GM18861 (cell line): Measurements from ENCODE around the gene FSCN2.

Experiments used
- ATAC-seq: cut with Tn5 transposase; IDR thresholded peaks from one replicate; pipeline ENCODE4 v1.9.1; 2021; ENCODE audit not compliant: unreplicated experiment

The FSCN2 gene

DNA sequence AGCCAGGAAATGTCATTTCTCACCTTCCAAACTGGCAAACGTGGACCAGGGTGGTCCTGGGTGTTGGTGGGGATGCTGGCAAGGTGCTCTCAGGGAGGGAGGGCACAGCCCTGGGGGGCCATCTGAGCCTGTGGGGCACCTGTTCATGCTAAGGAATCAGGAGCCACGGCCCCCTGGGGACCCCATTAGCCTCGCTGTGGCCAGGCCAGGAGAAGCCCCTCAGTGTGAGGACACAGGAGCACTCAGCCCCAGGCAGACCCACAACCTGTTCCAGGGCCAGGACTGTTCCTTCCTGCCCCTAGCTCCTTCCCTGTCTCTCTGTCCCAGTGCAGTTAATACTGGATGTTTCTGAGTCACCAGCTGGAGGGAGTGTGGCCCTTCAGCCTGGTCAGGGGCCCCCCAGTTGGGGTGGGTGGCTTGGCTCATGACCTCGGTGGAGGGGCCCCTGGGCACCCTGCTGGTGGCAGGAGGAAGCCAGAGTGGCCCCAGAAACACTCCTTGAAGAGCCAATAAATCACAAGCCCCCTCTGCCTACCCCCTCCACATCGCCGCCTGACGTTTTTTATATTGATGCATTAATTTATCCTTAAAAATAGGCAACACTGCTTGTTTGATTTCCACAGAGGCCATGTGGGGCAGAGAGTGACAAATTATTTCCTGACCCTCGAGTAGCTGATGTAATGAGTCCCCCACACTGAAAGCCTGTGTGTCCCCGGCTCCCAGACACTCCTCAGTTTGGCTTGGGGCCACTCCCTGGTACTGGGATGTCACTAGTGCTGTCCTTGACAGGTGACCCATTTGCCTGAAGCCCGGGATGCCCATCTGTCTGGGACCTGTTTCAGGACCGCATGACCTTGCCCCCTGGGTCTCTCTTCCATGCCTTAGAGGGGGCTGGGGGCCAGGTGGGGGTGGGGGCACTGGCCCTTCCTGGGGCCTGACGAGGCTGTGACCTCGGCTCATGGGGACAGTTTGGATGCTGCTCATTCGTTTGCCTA lies 37.9 kb upstream of the FSCN2 start:
- ATAC-seq: no peak

DNA sequence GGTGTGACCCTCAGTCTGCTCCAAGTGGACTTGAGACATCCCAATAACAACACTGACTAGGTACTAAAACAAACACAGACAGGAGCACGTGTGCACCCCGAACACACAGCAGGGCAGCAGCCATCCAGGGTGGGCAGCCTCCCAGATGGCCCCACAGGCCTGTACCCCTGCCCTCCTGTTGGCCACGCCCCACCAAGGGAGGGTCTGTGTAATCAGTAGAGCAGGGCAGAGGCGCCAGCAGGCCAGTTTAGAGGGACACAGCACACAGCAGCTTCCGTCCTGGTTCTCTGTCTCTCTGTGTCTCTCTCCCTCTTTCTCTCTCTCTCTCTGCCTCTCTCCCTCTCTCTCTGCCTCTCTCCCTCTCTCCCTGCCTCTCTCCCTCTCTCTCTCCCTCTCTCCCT lies 37.0 kb upstream of the FSCN2 start:
- no peak for ATAC-seq

DNA sequence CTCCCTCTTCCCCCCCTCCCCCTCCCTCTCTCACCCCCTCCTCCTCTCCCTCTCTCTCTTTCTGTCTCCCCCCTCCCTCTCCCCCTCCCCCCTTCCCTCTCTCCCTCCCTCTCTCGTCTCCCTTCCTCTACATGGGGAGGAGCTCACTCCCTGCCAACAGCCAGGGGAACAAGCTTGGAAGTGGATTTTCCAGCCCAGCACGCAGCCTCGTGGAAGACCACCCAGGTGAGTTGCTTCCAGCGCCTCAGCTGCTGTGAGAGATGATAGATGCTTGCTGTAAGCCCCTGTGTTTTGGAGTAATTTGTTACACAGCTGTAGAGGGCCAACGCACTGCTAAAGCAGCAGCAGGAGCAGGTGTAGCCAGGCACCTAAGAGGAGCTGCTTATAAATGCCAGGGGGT lies 36.4 kb upstream of the FSCN2 start:
- no peak for ATAC-seq

DNA sequence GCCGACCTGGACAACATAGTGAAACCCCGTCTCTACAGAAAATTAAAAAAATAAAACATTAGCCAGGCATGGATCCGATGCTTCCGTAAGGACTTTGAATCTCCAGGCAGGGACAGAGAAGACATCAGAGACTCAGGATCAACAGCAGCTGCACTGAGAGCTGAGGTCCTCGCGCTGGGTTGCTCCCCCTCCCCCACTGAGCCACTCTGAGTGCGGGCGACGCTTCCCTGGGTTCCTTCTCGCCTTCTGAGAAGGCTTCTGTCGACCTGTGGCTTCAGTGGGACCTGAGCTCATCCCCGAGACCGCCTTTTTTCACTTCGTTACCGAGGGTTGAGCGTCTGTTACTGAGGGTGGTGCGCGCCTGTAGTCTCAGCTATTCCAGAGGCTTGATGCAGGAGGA lies 36.0 kb upstream of the FSCN2 start:
- no peak for ATAC-seq

DNA sequence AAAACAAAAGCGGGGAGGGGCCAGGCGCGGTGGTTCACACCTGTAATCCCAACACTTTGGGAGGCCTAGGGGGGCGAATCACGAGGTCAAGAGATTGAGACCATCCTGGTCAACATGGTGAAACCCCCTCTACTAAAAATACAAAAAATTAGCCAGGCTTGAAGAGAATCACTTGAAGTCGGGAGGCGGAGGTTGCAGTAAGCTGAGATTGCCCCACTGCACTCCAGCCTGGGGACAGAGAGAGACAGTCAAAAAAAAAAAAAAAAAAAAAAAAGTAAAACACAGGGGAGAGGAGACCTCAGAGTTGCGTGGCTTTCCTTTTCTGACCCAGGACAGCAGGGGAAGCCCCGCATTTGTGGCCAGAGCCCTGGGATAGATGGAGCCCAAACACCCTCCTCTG lies 35.5 kb upstream of the FSCN2 start:
- no peak for ATAC-seq

DNA sequence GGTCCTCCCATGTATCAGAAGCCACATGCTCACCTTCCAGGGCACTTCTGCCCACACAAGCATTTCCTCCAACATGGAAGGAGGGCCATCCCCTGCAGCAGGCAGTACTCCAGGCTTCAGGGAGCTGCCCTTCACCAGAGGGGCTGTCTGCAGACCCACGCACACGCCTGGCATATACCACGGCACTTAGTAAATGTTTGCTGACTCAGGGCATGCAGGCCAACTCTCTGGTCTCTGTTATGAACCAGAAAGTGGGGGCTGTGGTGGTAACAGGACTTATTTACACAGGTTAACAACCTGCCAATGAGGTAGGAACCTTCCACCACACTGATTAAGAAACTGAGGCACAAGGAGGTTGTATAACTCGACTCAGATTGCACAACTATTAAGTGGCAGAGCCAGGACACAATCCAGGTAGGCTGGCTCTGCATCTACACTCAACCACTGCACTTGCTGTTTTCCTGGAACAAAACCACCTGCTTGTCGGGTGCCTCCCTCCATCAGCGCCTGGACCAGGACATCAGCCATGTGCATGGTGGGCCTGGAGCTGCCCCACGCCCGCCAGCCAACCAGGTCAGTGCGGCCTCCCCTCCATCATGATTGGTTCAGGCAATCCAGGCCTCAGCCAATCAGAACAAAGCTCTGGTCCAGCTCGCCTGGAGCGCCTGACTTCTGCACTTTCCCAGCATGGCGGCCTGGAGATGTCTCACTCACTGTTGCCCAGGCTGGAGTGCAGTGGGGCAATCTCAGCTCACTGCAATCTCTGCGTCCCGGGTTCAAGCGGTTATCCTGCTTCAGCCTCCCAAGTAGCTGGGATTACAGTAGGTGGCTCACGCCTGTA lies 34.8 kb upstream of the FSCN2 start:
- no peak for ATAC-seq

DNA sequence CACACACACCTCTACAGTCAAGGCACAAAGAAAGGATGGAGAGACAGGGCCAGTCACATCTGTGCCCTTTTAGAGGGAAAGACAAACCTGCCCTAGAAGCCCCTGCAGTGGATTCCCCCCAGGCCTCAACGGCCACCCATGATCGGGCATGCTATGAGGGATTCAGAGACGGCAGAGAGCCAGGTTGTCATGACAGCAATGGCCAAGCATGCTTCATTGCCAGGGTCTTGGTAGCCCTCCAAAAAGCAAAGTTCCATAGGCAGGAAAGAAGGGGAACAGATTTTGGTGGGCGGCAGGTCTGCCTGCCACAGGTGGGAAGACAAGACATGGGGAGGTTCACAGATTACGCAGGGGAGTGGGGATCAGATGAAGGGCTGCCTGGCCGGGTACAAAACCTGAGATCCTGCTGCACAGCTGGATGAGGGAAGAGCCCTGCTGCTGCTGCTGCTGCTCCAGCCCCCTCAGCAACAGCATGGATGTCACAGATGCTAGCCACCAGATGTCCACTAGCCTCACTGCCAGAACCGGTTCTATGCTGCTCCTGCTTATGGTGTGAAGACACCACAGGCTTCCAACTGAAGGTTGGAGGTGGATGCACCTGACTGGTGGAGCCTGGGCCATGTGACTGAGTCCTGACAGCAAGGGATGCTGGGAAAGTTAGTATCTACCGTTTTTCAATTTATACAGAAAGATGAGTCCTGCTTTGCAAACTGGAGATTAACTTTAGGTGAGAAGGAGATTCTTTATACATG lies 33.4 kb upstream of the FSCN2 start:
- ATAC-seq: no peak

DNA sequence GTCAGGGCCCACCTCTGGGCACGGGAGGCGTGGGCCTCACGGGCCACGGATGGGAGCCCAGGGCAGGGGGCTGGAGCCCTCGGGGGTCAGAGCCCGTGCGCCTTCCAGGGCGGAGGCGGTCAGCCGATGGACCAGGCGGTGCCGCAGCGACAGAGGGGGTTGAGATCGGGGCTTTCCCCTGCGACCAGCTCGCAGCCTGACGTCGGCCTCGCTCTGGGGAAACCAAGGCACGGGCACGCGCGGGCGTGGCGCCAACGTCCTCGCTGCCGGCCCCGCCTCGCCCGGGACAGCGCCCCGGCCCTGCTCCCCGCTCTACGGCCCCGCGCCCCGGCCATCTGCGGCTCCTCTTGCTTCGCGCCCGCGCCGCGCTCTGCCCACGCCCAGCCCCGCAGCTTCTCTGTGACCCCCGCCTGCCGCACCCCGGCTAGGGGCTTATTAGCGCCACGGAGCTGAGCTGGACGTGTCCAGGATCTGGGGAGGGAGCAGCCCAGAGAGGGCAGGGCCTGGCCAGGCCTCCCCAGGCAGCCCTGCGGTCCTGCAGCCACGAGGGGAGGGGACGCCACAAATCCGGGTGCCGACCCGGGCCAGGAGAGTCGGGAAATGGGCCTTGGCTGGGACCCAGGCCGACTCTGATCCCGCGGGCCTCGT lies 29.1 kb upstream of the FSCN2 start:
- ATAC-seq: no peak

DNA sequence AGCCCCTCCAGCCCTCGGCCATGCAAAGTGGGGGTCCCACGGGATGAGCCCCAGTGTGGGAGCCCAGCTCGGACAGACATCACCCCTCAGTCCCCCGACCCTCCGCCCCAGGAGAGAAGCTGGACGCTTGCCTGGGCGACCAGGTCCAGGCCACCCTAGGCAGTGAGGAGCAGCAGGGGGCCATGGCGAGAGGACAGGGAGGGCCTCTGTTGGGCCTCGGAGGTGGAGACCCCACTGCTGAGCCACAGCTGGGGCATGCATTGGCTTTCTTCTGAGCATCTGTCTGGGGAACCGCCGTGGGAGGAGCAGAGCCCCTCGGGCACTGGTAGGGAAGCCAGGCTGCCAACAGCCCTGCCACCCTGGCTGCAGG lies 28.6 kb upstream of the FSCN2 start:
- no peak for ATAC-seq

DNA sequence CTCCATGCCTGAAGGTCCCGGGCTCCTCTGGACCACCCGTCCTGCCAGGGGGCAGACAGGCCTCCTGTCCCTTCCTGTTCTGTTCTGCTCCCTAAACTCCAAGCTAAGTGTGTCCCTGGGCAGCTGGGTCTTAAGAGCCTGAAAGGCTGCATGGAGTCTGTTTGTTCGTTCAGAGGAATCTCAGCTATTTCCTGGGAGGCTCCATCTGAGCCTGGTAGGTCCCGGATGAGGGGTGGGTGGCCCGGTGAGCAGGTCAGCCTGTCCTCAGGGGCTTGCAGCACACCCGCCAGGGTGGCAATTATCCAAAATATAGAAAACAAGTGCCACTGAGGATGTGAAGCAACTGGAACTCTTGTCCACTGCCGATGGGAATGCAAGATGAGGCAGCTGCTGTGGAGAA lies 28.1 kb upstream of the FSCN2 start:
- ATAC-seq: no peak

DNA sequence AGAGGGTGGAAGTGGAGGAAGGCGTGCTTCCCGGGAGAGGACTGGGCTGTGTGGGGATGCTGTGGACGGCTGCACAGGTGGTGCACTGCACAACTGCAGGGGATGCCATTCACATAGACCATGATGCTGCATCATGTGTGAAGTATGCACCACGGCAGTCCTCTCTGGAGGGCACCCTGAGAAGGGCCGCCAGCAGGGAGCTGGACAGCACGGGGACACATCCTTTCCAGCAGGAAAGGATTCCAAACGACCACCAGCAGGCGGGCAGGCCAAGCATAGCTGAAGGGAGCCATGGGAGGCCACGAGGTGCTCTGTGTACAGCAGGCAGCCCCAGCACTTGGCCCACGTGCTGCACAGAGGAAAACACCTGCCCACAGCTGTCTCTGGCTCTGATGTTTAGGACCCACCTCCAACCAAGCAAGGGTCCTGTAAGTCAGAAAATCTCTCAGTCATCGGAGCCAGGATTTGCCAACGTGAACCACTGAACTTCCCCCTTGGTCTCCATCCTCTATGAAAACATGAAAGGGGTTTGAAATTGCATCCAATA lies 25.6 kb upstream of the FSCN2 start:
- ATAC-seq: no peak

DNA sequence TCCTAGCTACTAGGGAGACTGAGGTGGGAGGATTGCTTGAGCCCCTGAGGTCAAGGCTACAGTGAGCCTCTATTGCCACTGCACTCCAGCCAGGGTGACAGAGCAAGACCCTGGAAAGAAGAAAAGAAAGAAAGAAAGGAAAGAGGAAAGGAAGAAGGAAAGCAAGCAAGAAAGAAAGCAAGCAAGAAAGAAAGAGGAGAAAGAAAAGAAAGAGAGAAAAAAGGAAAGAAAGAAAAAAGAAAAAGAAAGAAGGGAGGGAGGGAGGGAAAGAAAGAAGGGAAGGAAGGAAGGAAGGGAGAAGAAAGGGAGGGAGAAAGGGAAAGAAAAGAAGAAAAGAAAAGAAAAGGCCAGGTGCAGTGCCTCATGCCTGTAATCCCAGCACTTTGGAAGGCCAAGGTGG lies 24.6 kb upstream of the FSCN2 start:
- ATAC-seq: no peak

DNA sequence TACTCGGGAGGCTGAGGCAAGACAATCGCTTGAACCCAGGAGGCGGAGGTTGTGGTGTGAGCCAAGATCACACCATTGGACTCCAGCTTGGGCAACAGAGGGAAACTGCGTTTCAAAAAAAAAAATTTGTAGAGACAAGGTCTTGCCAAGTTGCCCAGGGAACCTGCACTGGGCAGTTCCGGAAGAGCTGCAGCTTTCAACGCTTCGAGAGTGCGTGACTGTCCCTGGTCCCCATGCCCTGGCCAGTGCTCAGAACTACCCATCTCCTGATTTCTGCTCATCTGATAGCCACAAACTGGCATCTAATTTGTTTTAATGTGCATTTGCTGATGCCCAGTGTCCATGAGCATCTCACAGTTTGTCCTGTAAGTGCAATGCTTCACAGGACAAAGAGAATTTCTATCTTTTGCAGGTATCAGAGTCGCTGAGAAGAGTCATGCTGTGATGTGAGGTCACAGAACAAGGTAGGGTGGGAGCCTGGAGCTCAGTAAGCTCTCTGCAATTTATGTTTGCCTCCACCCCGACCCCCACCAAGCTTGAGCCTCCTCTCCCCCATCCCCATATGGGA lies 19.5 kb upstream of the FSCN2 start:
- no peak for ATAC-seq

DNA sequence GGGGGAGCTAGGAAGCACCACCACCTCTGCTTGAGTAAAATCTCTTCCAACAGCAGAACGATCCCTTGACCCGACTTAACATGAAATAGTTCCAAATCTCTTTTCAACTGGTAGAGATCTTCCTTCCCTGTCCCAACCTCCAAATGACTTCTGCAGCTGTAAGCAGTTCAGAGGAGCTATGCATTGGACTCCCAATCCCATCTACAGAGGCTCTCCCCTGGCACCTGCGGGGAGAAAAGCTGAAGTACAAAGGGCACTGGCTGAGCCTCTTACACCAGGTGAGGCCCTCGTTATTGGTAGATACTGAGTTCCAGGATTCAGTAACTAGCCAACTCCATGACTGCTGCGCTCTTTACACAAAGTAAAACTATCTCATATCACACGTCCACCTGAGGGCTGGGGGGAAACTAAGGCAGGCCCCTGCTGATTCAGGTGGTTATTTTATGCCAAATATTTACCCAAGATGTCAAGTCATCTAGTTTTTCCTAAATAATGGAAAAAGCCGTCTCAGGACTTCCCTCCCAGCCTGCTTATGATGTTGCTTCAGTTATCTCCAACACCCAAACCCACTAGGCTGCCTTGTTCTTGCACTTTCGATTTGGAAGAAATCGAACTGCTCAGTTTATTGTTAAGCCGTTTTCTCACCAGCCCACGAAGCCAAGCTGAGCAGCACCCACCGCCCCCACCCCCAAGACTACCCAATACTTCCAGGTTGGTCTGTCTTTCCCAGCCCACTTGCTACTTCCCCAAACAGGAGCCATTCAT lies 18.8 kb upstream of the FSCN2 start:
- no peak for ATAC-seq

DNA sequence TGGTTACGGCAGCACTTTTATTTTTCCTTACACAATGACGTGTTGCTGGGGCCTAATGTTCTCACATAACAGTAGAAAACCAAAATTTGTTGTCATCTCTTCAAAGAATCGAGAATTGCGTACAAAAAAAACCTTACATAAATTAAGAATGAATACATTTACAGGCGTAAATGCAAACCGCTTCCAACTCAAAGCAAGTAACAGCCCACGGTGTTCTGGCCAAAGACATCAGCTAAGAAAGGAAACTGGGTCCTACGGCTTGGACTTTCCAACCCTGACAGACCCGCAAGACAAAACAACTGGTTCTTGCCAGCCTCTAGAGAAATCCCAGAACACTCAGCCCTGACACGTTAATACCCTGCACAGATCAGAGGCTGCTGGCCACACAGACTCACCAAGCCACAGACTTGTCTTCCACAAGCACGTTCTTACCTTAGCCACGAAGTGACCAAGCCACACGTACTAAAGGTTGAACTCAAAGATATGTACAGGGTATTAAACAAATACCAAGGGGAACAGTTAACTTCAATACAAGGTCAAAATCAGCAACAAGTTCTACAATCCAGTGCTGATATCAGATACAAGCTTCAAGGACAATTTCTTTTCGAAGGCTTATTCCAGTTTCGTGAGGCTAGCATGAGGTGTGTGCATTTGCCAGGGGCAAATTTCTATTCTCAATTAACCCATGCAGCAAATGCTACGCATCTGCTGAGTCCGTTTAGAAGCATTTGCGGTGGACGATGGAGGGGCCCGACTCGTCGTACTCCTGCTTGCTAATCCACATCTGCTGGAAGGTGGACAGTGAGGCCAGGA lies 18.0 kb upstream of the FSCN2 start:
- ATAC-seq: no peak

DNA sequence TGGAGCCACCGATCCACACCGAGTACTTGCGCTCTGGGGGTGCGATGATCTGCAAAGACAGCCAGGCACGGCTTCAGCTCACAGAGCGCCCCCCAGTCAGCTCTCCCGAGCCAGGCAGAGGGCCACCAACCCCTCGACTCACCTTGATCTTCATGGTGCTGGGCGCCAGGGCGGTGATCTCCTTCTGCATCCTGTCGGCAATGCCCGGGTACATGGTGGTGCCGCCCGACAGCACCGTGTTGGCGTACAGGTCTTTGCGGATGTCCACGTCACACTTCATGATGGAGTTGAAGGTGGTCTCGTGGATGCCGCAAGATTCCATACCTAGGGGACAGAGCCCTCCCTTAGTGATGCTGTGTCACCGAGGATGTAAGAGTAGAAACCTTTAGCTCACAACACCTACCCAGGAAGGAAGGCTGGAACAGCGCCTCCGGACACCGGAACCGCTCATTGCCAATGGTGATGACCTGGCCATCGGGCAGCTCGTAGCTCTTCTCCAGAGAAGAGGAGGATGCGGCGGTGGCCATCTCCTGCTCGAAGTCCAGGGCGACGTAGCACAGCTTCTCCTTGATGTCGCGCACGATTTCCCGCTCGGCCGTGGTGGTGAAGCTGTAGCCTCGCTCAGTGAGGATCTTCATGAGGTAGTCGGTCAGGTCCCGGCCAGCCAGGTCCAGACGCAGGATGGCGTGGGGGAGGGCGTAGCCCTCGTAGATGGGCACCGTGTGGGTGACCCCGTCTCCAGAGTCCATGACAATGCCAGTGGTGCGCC lies 17.2 kb upstream of the FSCN2 start:
- no peak for ATAC-seq

DNA sequence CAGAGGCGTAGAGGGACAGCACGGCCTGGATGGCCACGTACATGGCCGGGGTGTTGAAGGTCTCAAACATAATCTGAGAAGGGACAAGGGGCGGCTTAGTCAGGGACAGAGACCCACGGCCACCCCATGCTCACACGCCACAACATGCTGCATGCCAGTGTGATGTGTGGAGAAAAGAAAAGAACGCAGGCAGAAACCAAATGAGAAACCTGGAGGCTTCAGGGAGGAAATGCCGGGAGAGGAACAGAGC lies 16.7 kb upstream of the FSCN2 start:
- no peak for ATAC-seq
